NCI-H1930 (cell line): ENCODE results near the gene ZNF112.
A peak's percentile ranks its signal among the peaks of the same experiment; 100 is the strongest.
"Not testable (repeated sequence)": the region's sequence is repeated elsewhere in the genome, so short reads cannot be mapped to it uniquely, and the experiment has no call there.

Experiments
- DNase-seq, 2 experiments: peaks; one replicate each; lab custom pipeline; 2025; lab: John Stamatoyannopoulos, UW

ZNF112 gene

DNA sequence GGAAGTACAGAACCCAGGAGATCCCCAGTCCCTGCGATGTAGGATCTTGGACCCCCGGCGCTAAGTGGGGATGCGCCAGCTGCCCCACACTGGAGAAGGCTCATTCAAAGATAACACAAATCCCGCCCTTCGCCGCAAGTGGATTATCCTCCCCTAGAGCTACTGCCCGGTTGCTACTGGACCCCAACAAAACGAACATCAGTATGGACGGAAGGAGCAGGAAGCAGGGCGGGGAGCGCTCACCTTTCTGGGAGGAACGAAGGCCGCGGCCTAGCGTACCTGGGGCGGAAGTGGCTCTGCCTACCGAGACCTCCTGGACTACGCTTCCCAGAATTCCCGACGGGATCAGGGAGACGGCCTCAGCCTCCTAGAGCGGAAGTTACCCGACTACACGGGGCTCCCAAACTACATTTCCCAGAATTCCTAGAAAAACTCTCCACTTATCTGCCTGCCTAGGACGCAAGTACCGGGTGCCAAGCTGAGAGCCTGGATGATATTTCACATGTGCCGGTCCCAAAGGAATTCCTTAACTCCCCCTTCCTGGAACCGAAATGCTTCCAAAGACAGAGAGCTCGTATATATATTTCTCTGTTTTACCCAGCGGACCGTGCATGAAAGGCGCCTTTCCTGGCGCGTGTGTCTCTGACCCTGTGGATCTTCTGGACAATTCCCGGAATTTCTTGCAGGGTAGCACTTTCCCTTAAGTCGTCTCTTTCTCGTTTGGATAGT is at the start of gene ZNF112:
ZNF112 (minus strand) TSS at position 298 of the 729 bp plus-strand sequence. CDS start 16,141 bp downstream, outside the sequence.
- DNase-seq = peak; percentile 97 to 99

DNA sequence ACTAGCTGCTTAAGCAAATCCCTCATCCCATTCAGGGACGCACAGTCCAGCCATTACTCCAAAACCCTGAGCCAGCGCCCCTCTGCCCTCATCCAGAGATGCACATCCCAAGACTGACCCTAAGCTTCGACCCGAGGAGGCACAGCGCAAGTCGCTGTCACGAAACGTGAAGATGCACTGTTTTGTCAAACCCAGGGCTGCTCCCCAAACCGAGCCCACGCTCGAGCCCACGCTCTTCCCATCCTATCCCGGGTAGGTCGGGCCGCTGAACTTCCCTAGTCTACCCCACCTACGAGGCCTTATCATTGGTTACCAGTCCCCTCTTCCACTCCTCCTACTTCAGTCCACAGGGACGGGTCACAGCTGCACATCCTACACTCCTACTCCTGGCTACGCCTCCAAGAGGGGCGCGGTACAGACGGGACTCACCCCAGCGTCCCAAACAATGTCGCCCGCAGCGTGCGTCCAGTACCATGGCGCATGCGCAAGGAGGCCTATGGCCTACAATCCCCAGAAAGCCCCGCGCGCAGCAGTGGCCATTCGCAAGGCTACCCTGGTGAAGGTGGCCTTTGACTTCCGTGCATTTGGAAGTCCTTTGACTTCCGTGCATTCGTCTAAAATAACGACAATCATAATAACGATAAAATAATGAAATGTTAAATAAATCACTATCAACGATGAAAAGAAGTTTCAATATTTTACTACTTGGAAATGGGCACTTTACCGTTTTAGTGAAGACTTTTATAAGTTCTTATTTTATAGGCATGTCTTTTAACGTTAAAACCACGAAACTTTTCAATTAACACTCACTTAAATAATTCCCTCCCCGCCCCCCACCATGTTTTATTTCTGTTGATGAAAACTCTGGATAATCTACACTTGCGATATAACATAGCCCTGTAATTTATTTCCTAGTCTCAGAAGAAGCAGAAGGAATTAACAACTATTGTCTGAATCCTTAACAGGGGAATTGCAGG is 44.9 kb upstream of the ZNF112 start, which contains the start of gene ZNF285:
ZNF285 (minus strand) TSS at position 470 of the 977 bp plus-strand sequence. CDS start 4,395 bp downstream, outside the sequence.
- DNase-seq = no peak

DNA sequence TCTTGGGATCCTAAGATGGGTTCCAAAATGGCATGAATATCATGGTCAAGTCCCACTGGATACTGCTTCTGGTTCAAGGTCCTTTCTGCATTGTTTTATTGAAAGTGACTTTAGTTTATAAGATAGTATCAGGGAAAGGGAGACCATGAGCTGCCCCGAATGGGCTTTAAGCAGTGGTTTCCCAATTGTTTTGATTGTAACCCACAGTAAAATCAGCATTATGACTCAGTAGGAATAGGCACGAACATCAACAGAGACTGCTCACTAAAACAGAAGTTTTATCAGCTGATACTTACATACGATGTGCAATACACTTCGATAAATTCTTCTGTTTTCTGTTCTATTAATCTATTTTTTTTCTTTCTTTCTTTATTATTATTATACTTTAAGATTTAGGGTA is 32.8 kb upstream of the ZNF112 start:
- not testable (repeated sequence) for DNase-seq

DNA sequence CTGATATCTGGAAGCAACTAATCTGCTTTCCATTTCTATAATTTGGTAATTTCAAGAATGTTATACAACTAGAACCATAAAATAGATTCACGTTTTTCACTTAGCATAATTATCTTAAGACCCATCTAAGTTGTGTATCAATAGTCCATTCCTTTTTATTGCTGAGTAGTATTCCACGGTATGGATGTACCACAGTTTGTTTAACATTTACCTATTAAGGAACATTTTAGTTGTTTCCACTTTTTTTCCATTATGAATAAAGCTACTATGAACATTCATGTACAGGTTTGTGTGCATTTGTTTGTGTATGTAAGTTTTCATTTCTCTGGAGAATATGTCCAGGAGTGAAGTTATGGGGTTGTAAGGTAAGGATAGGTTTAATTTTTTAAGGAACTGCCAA is 18.3 kb upstream of the ZNF112 start:
- no peak for DNase-seq

DNA sequence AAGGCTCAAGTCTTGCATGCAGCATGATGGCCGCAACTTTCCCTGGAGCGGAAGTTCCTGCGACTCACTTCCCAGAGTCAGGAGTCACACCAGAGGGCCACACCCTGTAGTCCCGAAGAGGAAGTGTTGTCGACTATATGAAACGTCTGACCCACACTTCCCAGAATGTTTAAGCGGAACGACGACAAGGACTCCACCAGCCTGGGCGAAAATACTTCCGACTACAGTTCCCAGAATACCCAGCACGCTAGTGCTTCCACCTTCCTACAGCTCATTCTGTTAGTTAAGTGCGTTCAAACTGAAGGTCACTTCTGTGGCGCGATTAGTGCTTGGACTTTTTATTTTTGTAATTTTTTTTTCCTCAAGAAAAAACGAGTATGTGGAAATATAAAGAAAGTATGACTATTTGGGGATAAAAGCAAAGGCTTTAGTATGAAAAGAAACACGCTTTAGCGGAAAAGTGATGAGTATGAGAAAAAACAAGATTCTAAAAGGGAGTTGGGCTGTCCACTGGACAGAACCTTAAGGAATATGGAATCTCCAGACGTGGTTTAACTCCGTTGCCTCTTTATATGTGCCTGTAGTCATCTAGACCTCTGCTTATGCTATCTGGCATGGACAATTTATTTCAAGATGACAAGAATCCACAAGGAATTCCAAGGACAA is 15.5 kb upstream of the ZNF112 start:
- no peak for DNase-seq

DNA sequence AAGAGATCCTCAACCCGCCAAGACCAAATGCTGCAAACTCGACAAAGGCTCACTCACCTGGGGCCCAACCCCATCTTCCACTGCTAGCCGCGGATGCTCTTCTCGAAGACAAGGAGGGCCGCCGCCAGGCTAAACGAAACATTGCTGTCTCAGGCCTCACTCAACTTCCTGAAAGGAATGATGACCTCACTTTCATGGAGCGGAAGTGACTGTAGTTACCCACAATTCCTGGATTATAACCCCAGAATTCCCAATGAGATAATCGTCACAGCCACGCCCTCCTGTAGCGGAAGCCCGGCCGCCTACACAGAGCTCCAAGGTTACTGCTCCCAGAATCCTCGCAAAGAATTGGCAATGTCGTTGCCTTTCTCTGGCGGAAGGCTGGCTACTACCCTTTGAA is 10.5 kb upstream of the ZNF112 start:
- DNase-seq = peak; percentile 15 to 65

DNA sequence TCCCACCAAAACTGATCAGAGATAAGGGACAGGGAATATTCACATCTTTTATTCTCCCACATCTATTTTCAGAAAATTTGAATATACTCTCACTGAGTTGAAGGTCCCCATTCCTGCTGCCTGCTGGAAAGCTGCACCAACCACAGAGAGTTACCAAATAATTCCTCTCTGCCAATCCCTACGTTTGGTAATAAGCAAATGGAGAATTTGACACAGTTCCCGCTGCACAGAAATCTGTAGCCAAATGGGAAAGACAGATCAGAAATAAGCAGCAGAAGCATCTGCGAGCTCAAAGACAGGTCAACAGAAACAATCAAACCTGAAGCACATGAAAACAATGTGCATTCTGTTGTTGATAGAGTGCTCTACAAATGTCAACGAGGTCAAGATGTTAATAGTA is 9.9 kb downstream of the ZNF112 start:
- DNase-seq = no peak

DNA sequence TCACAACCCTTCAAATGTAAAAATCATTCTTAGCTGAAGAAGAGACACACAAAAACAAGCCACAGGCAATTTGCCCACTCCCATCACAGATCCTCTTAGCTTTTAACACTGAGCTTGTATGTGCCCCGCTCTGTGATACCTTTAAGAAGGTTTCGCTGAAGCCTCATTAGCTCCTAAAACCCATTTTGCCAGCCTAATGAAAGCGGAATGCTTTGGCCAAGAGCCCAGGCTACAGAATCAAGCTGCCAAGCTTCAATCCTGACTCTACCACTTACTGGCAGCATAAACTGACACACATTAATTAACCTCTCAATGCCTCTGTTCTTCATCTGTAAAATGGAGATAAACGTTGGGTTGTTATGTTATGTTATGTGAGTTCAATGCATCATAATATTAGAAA is 10.5 kb downstream of the ZNF112 start:
- DNase-seq = no peak

DNA sequence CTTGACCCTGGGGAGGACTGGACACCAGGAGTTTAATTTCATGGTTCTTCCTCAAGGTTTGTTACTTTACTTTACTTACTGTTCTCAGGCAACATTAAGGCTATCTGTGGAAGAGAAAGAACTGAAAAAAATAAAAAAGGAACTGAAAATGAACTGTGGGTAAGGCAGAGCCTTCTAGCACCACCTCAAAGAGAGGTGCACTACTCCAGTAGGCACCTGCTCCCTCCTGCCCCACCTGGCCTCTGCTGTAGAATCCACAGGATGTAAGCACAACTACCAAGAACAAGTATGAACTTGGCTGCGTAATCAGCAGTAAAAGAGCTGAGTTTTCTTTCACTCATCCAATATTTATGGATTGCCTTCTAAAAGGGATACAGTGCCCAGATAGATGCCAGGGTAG is 12.2 kb downstream of the ZNF112 start:
- DNase-seq = no peak

DNA sequence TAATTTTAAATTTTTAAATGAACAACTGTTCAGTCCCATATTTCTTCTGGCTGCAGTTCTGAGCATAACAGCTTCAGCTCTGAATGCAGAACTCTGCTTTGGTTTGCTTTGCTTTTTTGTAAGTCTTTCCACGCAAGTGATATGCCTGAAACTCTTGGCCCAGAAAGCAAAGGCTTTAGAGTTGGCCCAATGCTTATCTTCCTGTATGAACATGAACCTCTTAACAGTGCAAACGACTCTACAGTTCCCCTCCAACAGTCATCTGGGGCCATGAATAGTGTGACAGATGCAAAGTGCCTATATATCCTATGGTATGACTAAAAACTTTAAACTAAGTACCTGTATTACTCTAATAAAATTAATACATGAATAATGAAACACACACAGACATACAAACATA is 14.7 kb downstream of the ZNF112 start:
- DNase-seq = no peak

DNA sequence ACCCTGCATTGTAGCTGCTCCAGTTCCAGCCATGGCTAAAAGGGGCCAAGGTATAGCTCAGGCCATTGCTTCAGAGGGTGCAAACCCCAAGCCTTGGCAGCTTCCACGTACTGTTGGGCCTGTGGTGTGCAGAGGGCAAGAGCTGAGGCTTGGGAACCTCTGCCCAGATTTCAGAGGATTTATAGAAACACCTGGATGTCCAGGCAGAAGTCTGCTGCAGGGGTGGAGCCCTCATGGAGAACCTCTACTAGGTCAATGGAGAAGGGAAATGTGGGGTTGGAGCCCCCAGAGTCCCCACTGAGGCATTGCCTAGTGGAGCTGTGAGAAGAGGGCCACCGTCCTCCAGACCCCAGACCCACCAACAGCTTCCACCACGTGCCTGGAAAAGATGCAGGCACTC is 21.8 kb downstream of the ZNF112 start:
- DNase-seq = not testable (repeated sequence)

DNA sequence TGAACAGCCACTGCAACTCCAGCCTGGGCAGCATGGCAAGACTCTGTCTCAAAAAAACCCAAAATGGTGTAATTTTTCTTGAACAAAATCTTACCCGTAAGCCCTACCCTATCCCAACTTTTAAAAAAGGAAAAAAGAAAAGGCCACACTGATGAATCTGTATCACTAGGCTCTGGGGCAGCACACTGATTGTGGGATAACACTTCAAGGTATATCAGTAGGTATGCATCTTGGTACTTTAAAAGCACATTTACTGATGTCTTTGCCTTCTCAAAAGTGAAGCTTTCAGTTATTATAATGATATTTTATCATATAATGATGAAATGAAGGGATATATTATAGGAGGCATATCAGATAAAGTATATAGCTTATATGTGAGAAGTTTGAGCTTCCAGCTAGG is 24.3 kb downstream of the ZNF112 start:
- DNase-seq = no peak

DNA sequence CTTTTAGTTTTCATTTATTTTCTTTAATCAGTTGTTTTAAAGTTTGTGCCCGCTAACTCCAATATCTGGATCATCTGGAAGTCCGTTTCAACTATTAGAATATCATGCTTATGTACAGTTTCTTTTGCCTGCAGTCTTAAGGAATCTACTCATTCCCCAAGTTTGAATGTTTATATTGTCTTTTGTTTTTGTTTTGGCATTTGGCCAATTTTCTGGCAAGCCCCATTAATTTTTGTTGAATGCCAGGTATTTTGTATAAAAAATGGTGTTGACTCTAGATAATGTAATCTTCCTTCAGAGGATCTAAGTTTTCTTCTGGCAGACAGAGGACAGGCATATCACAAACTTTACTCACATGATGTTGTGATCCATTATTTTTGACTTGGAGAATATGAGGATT is 40.6 kb downstream of the ZNF112 start:
- no peak for DNase-seq

DNA sequence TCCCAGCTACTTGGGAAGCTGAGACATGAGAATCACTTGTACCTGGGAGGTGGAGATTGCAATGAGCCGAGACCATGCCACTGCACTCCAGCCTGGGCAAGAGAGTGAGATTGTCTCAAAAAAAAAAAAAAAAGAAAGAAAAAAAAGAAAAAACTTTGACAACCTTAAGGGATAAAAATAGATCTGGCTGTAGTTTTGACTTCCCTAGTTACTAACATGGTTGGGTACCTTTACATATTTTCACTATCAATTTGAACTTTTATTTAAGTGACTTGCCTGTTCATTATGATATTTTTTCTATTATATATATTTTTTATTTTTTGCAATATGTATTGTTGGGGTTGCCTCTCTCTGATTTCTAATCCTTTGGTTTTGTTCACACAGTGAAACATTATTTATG is 43.2 kb downstream of the ZNF112 start:
- no peak for DNase-seq

DNA sequence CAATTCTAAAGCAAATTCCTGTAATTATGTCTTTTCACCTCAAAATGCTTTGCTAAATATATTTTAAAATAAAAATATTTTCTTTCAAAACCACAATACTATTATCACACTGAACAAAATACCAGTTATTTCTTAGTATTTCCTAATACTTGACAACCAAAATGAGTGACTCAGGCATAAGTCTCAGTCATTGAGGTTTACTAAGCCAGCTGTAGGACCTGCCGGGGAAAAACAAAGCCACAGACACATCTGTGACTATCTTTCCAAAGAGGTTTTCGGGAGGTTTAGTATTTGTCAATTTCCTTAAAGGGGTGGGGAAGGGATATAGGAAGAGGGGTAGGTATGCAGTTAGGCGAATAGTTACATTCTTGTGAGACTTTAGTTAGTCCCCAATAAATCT is 48.5 kb downstream of the ZNF112 start:
- no peak for DNase-seq

DNA sequence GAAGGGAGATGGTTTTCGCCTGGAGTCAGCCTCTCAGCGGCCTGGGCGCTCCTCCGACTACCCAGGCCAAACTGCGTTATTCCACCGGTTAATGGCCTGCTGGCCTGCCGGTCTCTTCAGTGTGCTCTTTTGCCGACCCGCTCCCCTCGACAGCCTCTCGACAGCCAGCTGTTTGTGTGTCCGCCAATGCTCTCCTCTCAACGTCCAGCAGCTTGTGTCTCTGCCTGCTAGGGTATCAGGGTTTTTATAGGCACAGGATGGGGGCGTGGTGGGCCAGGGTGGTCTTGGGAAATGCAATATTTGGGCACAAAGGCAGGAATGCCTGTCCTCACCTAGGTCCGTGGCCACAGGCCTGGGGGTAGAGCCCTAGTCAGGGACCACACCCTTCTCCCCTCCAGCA is 50.2 kb downstream of the ZNF112 start:
- DNase-seq = no peak

DNA sequence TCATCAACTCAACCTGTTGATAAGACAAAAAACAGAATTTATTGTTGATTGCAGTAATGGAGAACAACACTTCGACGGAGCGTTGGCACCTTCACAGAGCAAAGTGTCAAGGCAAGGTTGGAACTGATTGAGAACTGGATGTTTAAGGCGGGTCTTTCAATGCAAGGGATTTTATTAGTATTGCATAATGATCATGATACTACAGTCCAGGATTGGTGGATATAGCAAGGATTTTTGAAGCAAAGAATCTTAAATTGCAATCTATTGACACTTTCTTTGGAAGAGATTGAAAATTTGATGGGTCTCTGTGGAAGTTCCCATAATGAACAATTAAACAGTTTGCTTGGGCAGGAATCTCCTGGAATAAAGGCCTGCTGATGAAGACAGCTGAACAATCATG is 51.0 kb downstream of the ZNF112 start:
- DNase-seq = no peak

DNA sequence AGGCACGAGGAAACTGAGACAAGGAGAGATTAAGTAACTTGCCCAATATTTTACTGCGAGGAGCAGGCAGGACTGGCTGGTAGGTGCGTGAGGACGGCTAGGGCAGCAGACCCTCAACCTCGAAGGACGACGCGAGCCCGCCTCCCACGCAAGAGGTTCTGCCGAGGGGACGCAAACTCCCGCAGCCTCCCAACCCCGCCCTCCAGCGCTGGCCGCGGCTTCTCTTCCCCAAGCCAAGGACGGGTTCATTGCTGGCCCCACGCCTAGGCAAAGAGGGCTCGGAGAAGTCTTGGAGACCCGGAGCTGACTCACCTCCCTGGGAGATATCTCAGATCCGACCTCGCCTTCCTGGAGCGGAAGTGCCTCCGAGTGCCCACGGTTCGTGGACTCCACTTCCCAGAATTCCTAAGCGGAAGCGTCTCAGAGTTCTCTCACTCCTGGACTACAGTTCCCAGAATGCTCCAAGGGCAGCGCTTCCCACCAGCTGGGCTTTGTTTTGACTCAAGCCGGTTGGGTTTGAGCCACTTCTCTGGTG is 51.8 kb downstream of the ZNF112 start, which contains the start of gene ZNF235:
ZNF235 (minus strand) TSS at position 367 of the 535 bp plus-strand sequence. CDS start 1,621 bp downstream, outside the sequence.
- DNase-seq = peak; percentile 92 to 93

DNA sequence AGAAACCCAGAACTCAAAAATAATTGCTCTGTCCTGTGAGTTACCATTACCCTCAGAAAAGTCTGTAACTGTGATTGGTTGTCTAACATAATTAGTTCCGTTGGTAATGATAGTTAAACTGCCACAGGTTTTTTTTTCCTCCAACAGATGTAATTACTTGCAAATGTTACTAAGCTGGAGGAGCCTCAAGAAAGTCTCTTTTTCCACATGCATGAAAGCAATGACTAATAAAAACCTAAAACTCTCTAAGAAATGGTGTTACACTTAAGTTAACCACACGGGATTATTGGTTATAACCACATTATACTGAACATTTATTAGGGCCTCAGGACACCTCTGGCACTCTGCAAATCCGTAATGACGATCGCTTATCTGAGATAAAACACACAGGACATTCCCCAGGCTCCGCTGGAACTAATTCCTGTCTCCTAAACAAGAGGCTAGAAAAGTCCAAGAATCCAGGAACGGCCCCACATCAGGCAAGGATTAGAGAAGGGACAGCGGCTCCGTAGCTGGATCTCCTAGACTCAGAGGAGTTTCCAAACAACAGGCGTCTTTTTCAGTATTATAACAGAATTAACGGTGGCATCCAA is 52.4 kb downstream of the ZNF112 start:
- no peak for DNase-seq

DNA sequence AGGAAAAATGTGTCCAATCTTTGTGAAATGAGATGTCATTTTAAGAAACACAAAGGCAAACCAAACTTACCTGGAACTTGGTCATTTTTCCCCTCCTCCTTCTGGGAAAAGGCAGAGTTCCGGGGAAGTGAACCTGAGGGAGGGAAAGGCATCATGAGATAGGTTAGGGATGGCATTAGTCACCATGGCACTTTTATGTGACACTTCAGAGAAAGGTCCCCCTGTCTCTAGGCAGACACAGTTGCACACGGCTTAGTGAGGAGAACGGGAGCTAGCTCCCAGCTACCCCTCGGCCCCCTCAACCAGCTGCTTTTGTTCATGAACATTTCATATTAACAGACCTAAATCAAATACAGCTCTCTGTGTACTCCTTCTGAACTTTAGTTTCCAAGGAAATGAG is 53.2 kb downstream of the ZNF112 start:
- DNase-seq = no peak

DNA sequence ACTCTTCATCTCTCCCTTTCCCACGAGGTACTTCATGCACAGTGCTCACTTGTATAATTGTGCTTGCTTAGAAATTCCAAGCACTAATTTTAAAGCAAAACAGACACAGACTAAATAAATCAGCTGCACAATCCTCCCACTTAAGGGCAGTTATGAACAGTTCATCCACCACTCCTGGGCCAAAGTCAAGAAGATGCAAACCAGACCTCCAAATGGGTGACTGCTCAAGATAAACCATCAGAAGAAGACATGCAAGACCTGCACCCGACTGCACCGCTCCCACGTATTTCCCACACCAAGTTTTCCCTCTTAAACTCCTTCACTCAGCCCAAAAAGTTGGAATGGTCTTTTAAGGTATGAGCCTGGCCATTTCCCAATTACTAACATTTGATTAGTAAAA is 71.5 kb downstream of the ZNF112 start:
- no peak for DNase-seq

DNA sequence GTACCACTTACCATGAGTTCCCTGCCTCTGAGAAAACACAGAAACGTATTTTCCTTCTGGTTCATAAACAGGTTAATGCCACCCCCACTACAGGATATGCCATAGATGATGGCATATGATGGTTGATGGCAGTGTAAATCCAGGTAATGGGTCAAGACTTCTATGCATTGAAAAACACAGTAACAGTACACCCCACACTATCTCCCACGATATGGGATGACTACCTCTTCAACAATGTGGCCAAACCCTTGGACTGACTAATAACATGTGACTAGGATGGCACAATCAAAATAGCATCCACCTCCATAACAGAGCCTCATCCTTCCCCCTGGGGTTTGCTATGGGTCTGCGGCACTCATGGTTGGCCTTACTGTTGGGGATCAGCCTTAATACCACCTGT is 73.6 kb downstream of the ZNF112 start:
- no peak for DNase-seq
